ENCODE data around the gene PRTN3.

GRCh38 chr19:889662-890295 is 49.0 kb downstream of the PRTN3 start:
- TF ChIP-seq ISL1 (CRISPR knock-in tag; IDR thresholded peaks at IDR 0.05): no peak
- no peak for TF ChIP-seq ZNF70 (CRISPR knock-in tag; IDR thresholded peaks at IDR 0.05)
- TF ChIP-seq ARNTL (CRISPR knock-in tag; IDR thresholded peaks at IDR 0.05; ENCODE audit: borderline replicate concordance, low read depth): no peak
- no peak for TF ChIP-seq GLIS3 (CRISPR knock-in tag; IDR thresholded peaks at IDR 0.05)
- TF ChIP-seq CSRNP3 (CRISPR knock-in tag; IDR thresholded peaks at IDR 0.05): no peak
- TF ChIP-seq POU6F1 (CRISPR knock-in tag; IDR thresholded peaks at IDR 0.05; ENCODE audit: borderline replicate concordance, low read depth): no peak
- no peak for TF ChIP-seq TSHZ2 (CRISPR knock-in tag; IDR thresholded peaks at IDR 0.05)
- TF ChIP-seq SNAI2 (CRISPR knock-in tag; IDR thresholded peaks at IDR 0.05): no peak
- TF ChIP-seq, protein P1, sequence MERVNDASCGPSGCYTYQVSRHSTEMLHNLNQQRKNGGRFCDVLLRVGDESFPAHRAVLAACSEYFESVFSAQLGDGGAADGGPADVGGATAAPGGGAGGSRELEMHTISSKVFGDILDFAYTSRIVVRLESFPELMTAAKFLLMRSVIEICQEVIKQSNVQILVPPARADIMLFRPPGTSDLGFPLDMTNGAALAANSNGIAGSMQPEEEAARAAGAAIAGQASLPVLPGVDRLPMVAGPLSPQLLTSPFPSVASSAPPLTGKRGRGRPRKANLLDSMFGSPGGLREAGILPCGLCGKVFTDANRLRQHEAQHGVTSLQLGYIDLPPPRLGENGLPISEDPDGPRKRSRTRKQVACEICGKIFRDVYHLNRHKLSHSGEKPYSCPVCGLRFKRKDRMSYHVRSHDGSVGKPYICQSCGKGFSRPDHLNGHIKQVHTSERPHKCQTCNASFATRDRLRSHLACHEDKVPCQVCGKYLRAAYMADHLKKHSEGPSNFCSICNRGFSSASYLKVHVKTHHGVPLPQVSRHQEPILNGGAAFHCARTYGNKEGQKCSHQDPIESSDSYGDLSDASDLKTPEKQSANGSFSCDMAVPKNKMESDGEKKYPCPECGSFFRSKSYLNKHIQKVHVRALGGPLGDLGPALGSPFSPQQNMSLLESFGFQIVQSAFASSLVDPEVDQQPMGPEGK (CRISPR knock-in tag; IDR thresholded peaks at IDR 0.05; ENCODE audit: borderline replicate concordance): no peak
- TF ChIP-seq ZFP3 (CRISPR knock-in tag; IDR thresholded peaks at IDR 0.05): no peak
- no peak for TF ChIP-seq ZC3H10 (CRISPR knock-in tag; IDR thresholded peaks at IDR 0.05)
